GM10847 (cell line): Measurements from ENCODE around the gene ARHGAP8.

Source experiments
- POLR2A ChIP-seq: IDR thresholded peaks from 2 replicates; pipeline ENCODE4 v1.6.1; 2011; ENCODE audit not compliant: insufficient read length; ENCODE audit errors: extremely low read depth

The ARHGAP8 gene

GRCh38 chr22:44862981-44863860 lies 110.8 kb downstream of the ARHGAP8 start:
- no peak for TF ChIP-seq POLR2A

- no peak for TF ChIP-seq POLR2A
Measured at GRCh38 chr22:44865193-44866057, 113.0 kb downstream of the ARHGAP8 start.

GRCh38 chr22:44869196-44869595 lies 116.8 kb downstream of the ARHGAP8 start:
- no peak for TF ChIP-seq POLR2A

GRCh38 chr22:44870021-44870420 lies 117.6 kb downstream of the ARHGAP8 start:
- TF ChIP-seq POLR2A: no peak

- no peak for TF ChIP-seq POLR2A
Measured at GRCh38 chr22:44871782-44872181, 119.4 kb downstream of the ARHGAP8 start.

GRCh38 chr22:44876921-44877320 lies 124.5 kb downstream of the ARHGAP8 start:
- no peak for TF ChIP-seq POLR2A

GRCh38 chr22:44878483-44879300 lies 126.3 kb downstream of the ARHGAP8 start:
- no peak for TF ChIP-seq POLR2A

- no peak for TF ChIP-seq POLR2A
Measured at GRCh38 chr22:44879301-44879680, 126.9 kb downstream of the ARHGAP8 start.

GRCh38 chr22:44880610-44881290 lies 128.4 kb downstream of the ARHGAP8 start:
- TF ChIP-seq POLR2A: no peak

GRCh38 chr22:44881624-44882023 lies 129.2 kb downstream of the ARHGAP8 start:
- no peak for TF ChIP-seq POLR2A

GRCh38 chr22:44882226-44882905 lies 130.0 kb downstream of the ARHGAP8 start:
- no peak for TF ChIP-seq POLR2A

- TF ChIP-seq POLR2A: no peak
Measured at GRCh38 chr22:44883011-44883421, 130.6 kb downstream of the ARHGAP8 start.

GRCh38 chr22:44884562-44884961 lies 132.2 kb downstream of the ARHGAP8 start:
- no peak for TF ChIP-seq POLR2A
